HG03457 (cell line): Measurements from ENCODE around the gene DNTT.

ENCODE experiments used
- ATAC-seq: cut with Tn5 transposase; IDR thresholded peaks from one replicate; pipeline ENCODE4 v1.9.1; 2021; ENCODE audit warnings: moderate number of reproducible peaks; ENCODE audit not compliant: unreplicated experiment

Gene DNTT

GRCh38 chr10:96341219-96342182, 37.3 kb downstream of the DNTT start:
- no peak for ATAC-seq

GRCh38 chr10:96342402-96342801, 38.2 kb downstream of the DNTT start:
- ATAC-seq, result no peak

- no peak for ATAC-seq
Measured at GRCh38 chr10:96344178-96344577, 39.9 kb downstream of the DNTT start.

- ATAC-seq, result no peak
Measured at GRCh38 chr10:96345222-96345621, 41.0 kb downstream of the DNTT start.

DNA sequence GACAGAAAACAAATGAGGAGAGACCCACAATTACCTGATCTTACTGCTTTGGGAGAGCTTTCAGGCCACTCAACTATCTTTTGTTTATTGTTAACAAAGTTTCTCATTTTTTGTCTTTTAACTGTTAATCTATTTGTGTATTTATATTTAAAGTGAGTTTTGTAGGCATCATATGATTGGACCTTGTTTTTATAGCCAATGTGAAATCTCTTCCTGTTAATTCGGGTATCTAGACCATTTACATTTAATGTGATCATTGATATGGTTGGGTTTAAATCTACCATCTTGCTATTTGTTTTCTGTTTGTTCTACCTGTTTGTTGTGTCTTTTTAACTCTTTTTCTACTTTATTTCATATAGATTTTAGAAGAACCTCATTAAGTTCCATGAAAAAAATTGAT, 42.1 kb downstream of the DNTT start:
- ATAC-seq, result no peak

- no peak for ATAC-seq
Measured at GRCh38 chr10:96352027-96352426, 47.8 kb downstream of the DNTT start.

DNA sequence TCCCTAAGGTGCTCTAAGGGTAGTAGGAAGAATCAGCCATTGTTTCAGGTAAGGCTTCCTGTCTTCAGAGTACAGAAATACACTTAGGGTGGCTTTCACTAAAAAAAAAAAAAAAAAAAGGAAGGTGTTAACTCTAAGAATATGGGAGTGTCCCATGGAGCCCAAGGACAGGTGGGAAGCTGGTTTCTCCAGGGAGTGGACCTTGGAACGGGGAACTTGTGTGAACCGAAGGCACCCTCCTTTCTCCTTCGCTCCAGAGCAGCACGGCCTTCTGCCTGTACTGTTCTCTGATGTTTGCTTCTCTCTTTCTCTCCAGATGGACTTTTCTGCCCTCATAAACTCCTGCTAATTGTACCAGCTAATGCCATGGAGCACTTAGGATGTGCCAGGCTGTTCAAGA, 48.3 kb downstream of the DNTT start:
- no peak for ATAC-seq

- no peak for ATAC-seq
Measured at GRCh38 chr10:96357038-96357620, 52.9 kb downstream of the DNTT start.

DNA sequence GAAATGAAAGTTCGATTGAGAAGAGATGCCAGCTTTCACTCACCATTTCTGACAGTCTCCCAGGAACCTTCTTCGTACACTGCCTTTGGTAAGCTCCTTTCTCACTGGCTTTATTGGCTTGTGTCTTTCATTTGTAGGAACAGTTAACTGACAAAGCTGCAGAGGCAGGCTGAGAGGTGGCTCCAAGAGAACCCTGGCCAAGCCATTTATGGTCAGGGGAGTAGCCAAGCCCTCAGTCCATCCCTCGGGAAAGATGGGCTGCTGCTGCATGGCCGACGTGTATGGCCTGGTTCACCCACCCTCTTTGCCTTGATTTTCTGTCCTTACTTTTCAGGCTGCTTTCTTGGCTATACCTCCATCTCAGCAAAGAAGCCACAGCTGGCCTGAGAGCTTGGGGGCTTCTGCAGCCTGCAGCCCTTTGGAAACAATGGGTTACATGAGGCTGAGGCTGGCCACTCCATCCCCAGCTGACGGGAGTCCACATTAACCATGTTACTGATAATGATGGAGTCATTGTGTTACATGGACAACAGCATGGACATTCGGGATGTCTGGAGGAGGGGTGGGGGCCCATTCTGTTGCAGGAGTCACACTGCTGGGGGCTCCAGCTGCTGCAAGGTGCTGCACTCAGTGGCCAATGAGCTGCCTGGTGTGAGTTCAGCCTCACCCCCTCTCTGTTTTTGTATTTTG, 54.8 kb downstream of the DNTT start, which contains the start of gene OPALIN:
OPALIN (minus strand) TSS at position 152 of the 690 bp plus-strand sequence; CDS start at position 46, 106 bp downstream.
- no peak for ATAC-seq

DNA sequence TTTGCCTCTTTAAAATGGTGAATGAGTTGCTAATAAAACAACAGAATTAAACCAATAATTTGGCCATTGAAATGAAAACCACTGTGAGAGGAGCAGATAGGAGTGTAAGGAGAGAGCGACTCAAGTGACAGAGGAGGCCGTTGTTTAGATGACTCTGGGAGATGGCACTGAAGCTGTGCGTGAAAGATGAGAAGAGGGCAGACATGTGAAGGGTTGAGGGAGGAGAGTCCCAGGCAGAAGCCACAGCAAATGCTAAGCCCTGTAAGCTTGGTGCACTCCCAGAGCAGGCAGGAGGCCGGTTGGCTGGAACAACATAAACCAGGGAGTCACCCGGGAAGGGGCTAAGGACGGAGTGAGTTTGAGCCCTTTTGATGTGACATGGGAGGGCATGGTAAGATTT, 55.4 kb downstream of the DNTT start:
- no peak for ATAC-seq

DNA sequence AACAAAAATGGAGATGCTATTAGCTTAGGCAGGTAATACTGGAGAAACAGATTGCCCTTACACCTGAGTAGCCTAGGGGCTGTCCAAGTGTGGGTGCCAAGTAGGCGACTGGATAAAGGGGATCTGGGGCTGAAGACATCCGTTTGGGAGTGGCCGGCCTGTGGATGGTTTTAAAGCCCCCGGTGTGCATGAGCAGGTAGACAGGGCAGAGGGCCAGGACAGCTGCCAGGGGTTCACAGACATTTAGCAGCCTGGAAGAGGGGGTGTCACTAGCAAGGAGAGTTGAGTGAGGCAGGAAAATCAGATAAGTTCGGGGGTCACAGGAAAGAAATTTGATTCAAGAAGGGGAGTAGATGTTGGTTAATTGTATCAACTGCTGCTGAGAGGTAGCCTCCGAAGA, 56.1 kb downstream of the DNTT start:
- no peak for ATAC-seq

GRCh38 chr10:96360766-96361165, 56.5 kb downstream of the DNTT start:
- ATAC-seq, result no peak

DNA sequence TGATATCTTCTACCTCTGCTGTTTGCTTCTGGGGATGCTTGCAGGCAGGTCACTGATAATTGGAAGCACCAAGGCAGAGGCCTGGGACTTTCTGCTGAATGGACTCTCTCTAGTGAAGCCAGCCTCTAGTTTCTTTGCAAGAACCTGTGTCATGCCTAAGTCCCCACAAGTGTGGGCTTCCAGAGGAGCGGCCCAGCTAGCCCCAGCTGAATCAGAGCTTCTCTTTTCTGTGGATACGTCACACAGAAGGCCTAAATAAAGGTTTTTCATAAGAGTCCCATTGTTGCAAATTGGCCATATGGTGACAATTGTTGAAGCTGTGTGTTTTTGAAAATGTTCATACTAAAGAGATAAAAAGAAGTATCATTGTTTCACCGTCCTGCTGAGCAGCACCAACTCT, 61.3 kb downstream of the DNTT start:
- no peak for ATAC-seq

- no peak for ATAC-seq
Measured at GRCh38 chr10:96366508-96366907, 62.3 kb downstream of the DNTT start.

DNA sequence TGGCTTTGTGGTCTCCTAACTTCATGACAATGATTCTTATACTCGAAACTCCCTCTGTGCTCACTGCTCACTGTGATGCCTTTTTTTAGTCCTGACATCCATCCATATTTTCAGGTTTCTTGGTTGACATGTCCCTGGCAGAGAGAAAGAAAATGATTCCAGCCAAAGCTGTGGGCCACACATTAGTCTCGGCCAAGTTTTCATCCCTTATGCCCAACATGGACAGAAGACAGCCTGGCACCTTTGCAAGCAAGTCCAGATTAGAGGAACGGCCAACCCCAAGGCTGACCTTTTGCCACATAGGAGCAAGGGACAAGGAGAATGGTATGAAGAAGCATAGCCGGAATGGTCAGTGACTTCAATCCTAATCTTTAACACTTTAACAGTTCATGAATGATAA, 63.2 kb downstream of the DNTT start:
- no peak for ATAC-seq

GRCh38 chr10:96368971-96369370, 64.7 kb downstream of the DNTT start:
- ATAC-seq, result no peak

DNA sequence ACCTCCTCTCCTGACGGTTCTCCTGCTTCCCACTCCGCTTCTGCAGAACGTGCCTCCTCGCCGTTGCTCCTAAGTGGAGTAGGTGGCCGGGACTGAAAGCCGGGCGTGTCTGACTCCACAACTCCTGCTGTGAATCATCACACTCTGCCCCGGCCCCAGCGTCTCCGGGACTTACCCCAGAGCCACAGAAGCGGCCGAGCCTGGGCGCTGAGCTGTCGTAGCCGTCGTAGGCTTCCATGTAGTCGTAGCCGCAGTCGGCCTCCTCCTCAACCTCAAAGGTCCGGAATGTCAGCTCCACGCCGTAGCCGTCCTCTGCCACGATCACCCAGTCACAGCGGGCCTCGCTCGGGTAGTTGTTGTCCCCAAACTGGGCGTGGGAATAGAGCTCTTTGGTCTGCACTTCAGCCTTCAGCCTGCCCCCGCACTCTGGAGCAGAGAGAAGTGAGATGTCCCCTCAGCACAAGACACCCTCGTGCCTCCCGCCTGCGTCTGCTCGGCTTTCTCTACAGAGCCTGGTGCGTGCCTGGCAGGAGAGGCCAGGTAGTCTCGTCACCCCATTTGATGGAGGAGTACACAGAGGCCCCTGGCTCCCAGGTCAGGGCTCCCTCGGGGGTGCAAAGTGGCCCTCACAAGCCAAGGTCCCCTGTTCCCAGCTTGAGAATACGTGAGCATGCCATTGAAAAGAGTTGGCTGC, 65.8 kb downstream of the DNTT start:
- ATAC-seq, result no peak

DNA sequence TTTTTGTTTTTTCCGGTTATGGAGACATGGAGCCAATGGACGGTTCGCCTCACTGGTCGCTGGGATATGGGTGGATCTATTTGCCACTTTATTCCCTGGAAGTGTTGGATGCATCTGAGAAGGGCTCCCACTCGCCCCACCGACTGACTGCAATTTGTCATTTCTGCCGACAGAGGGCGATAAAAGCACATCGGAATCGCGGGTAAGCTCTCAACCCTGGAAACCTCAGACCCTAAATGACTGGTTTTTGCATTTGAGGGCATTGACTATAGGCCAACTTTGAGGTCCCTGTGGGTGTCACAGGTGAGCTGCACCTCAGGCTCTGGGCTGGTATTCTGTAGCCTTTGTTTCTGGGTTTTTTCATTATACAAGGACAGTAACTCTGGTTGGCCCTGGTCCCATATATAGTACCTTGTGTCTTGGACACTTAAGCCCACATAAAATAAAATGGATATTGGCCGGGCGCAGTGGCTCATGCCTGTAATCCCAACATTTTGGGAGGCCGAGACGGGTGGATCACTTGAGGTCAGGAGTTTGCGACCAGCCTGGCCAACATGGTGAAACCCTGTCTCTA, 66.4 kb downstream of the DNTT start:
- ATAC-seq, result no peak

DNA sequence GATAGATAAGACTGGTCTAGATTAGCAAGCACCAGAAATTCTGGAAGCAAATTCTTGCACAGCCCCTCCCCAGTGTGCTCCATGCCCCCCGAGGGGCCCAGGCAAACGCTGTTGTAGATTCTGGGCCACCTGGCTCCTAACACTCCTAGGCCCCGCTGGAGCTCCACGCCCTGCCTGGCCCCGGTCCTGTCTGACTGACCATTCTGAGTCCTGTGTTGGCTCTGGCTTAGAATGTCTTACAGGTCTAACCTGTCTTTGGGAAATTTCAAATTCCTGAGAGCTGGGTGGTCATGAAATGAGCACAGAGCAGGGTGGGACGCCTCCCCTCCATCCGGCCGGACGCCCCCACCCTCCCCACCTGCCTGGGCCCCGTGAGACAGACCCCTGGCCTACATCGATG, 67.1 kb downstream of the DNTT start:
- ATAC-seq, result no peak

GRCh38 chr10:96374004-96374403, 69.8 kb downstream of the DNTT start:
- ATAC-seq, result no peak

DNA sequence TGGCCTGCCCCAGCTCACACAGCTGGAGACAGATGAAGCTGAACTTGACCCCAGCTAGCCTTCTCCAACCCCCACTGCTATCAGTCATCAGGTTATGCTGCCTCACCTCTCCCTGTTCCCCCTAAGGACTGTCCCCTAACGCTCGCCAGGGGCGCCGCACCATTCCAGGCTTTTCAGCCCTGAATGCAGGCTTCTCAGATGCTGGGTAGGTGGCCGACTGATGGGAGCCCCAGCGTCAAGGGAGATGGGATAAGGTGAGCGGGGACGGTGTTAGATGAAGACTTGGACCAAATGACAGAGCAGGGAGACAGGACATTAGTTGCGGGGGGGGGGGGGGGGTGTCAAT, 70.4 kb downstream of the DNTT start:
- no peak for ATAC-seq
